RWPE2 (cell line): ENCODE measurements around the gene GABARAPL1.
A peak's percentile ranks its signal among the peaks of the same experiment; 100 is the strongest.

Source experiments
- ATAC-seq: fragments of 200-7000 bp; cut with Tn5 transposase; 3 replicates; pipeline ENCODE4 v1.9.1; 2021; ENCODE audit warnings: low read depth
- DNase-seq: peaks from one replicate; pipeline ENCODE4 v3.0.0-alpha.2; 2020; ENCODE audit warnings: low spot score
- H3K27ac ChIP-seq: fragments of 450-650 bp; 2 replicates; pipeline ENCODE4 v1.5.1; 2017; ENCODE audit warnings: mild to moderate bottlenecking; ENCODE audit not compliant: poor library complexity, severe bottlenecking
- H3K27me3 ChIP-seq: fragments of 250-450 bp; sonication (Bioruptor Pico); 2 replicates; pipeline ENCODE4 v1.5.1; 2021; ENCODE audit warnings: mild to moderate bottlenecking, moderate library complexity; ENCODE audit not compliant: insufficient read depth, poor library complexity, severe bottlenecking
- H3K36me3 ChIP-seq: fragments of 250-450 bp; sonication (Bioruptor Pico); 2 replicates; pipeline ENCODE4 v1.5.1; 2020; ENCODE audit warnings: low read depth, mild to moderate bottlenecking, moderate library complexity
- H3K4me1 ChIP-seq: fragments of 250-450 bp; sonication (Bioruptor Pico); 2 replicates; pipeline ENCODE4 v1.5.1; 2021; ENCODE audit warnings: mild to moderate bottlenecking, moderate library complexity; ENCODE audit not compliant: insufficient read depth, poor library complexity, severe bottlenecking
- H3K4me3 ChIP-seq: fragments of 250-450 bp; sonication (Bioruptor Pico); 2 replicates; pipeline ENCODE4 v1.5.1; 2021; ENCODE audit warnings: mild to moderate bottlenecking, moderate library complexity; ENCODE audit not compliant: severe bottlenecking
- H3K9me3 ChIP-seq: fragments of 250-450 bp; sonication (Bioruptor Pico); 2 replicates; pipeline ENCODE4 v1.5.1; 2021; ENCODE audit warnings: mild to moderate bottlenecking, moderate library complexity; ENCODE audit not compliant: severe bottlenecking
- TF ChIP-seq, protein P1 (sequence below): fragments of 450-650 bp; IDR thresholded peaks from one replicate; pipeline ENCODE4 v1.5.1; 2017; ENCODE audit warnings: mild to moderate bottlenecking, moderate library complexity; ENCODE audit not compliant: poor library complexity, severe bottlenecking

Gene GABARAPL1

DNA sequence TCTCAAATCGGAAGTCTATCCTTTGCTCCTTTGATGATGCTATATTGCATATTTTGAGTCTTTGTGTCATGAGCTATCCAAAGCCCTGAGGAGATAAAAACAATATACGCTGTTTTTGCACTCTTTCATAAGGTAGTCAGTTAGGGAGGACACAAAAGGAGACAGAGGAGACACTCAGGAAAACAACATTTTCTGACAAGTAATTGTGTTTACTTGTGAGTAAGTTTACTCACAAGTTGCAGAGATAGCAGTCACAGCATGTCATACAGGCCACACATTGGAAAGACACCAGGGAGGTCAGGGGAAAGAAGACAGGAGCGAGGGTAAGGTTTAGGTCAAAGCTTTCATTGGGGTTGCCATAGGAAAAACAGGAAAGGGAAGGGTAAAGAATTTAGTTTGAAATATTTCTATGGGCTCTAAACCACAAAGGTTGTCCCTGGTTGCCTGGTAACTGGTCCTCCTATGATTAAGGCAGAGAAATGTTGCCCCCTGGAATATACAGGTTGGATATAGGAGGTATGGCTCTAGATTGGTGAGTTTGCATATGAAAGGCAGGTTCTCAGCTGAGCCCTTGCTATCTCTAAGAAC, 7.4 kb upstream of the GABARAPL1 start:
- no peak overlapping the region for H3K27ac ChIP-seq
- no peaks in the 10 kb centered on the region for H3K36me3 ChIP-seq
- DNase-seq (no peak), ATAC-seq (peak; percentile 62)
- TF ChIP-seq, protein P1, sequence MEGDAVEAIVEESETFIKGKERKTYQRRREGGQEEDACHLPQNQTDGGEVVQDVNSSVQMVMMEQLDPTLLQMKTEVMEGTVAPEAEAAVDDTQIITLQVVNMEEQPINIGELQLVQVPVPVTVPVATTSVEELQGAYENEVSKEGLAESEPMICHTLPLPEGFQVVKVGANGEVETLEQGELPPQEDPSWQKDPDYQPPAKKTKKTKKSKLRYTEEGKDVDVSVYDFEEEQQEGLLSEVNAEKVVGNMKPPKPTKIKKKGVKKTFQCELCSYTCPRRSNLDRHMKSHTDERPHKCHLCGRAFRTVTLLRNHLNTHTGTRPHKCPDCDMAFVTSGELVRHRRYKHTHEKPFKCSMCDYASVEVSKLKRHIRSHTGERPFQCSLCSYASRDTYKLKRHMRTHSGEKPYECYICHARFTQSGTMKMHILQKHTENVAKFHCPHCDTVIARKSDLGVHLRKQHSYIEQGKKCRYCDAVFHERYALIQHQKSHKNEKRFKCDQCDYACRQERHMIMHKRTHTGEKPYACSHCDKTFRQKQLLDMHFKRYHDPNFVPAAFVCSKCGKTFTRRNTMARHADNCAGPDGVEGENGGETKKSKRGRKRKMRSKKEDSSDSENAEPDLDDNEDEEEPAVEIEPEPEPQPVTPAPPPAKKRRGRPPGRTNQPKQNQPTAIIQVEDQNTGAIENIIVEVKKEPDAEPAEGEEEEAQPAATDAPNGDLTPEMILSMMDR, result no peak
- no peaks in the 10 kb centered on the region for H3K9me3 ChIP-seq
- no peaks in the 10 kb centered on the region for H3K27me3 ChIP-seq
- no peak overlapping the region for H3K4me3 ChIP-seq
- H3K4me1 ChIP-seq, result no peaks in the 10 kb centered on the region

DNA sequence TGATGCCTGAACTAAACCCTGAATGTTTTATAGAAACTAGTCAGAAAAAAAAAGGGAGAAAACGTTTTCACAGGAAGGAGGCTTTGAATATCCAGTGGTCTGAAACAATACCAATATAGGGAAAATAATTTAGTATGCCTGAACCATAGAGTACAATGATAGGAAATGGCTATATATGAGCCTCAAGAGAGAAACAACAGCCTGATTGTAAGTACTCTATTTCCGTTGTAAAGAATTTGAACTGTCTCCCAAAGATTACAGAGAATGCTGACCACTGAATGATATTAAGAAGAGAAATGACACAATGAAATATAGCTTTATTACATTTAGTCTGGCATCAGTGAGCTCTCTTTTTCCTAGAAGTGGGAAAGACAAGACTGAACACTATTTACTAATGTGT, 5.5 kb upstream of the GABARAPL1 start:
- H3K4me3 ChIP-seq, result no peak overlapping the region
- H3K9me3 ChIP-seq, result no peaks in the 10 kb centered on the region
- H3K36me3 ChIP-seq, result no peaks in the 10 kb centered on the region
- TF ChIP-seq, protein P1, result no peak
- DNase-seq (no peak), ATAC-seq (no peak)
- no peak overlapping the region for H3K27ac ChIP-seq
- H3K27me3 ChIP-seq, result no peaks in the 10 kb centered on the region
- no peaks in the 10 kb centered on the region for H3K4me1 ChIP-seq

DNA sequence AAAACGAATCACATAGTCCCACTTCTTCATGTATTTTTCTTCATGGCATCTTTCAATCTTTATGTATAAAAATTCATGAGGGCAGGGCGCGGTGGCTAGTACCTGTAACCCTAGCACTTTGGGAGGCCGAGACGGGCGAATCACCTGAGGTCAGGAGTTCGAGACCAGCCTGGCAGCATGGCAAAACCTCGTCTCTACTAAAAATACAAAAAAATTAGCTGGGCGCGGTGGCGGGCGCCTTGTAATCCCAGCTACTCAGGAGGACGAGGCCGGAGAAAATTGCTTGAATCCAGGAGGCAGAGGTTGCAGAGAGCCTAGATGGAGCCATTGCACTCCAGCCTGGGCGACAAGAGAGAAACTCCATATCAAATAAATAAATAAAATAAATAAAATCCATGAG, 2.5 kb upstream of the GABARAPL1 start:
- no peaks in the 10 kb centered on the region for H3K4me1 ChIP-seq
- H3K36me3 ChIP-seq, result no peaks in the 10 kb centered on the region
- no peaks in the 10 kb centered on the region for H3K9me3 ChIP-seq
- H3K27ac ChIP-seq, result no peak overlapping the region
- H3K27me3 ChIP-seq, result no peaks in the 10 kb centered on the region
- DNase-seq (no peak), ATAC-seq (no peak)
- H3K4me3 ChIP-seq, result no peak overlapping the region
- TF ChIP-seq, protein P1, result no peak

DNA sequence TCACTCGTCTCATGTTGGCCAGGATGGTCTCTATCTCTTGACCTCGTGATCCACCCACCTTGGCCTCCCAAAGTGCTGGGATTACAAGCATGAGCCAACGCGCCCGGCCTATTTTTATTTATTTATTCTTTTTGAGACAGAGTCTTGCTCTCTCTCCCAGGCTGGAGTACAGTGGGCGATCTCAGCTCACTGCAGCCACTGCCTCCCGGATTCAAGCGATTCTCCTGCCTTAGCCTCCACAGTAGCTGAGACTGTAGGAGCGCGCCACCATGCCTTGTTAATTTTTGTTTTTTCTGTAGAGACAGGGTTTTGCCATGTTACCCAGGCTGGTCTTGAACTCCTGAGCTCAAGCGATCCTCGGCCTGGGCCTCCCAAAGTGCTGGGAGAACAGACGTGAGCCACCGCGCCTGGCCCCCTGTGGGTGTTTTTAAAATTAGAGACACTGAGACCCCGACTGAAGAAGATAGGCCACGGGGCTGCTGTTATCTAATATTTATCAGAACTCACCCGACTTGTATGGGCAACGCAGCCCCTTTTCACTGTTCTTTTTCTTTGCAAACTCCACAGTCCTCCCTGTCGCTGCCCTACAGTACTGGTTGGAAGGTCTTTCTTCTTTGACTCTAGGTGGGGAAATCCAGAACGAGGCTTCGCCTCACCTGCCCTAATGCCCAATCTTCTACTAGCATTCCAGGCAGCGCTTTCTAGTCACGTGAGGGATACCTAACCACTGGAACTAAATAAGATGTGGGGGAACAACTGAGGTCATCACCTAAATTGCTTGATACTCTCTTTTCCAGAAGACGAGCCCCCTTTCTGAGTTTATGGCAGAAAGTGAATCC, 1.4 kb upstream of the GABARAPL1 start:
- DNase-seq (no peak), ATAC-seq (no peak)
- Histone ChIP-seq H3K36me3 (no peaks in the 10 kb centered on the region), H3K27ac (peak overlapping the region; percentile 50), H3K4me3 (no peak overlapping the region), H3K4me1 (no peaks in the 10 kb centered on the region), H3K9me3 (no peaks in the 10 kb centered on the region), H3K27me3 (no peaks in the 10 kb centered on the region)
- TF ChIP-seq, protein P1, result no peak
